22Rv1 (cell line): ENCODE data around the gene RASGEF1B.
A peak's percentile ranks its signal among the peaks of the same experiment; 100 is the strongest.

Experiments used
- H3K27ac ChIP-seq: fragments of 450-650 bp; 2 replicates; pipeline ENCODE4 v1.5.1; 2017
- CTCF ChIP-seq: fragments of 450-650 bp; IDR thresholded peaks from 2 replicates; pipeline ENCODE4 v1.5.1; 2017; ENCODE audit warnings: mild to moderate bottlenecking
- ZFX ChIP-seq: fragments of 450-650 bp; IDR thresholded peaks from 2 replicates; pipeline ENCODE4 v1.6.1; 2017; ENCODE audit warnings: antibody characterized with exemption, borderline replicate concordance

RASGEF1B gene

GRCh38 chr4:81471588-81472280 lies at the start of gene RASGEF1B:
Gene RASGEF1B (minus strand): TSS chr4:81471907. CDS start chr4:81459508, 12,399 bp downstream.
- TF ChIP-seq ZFX (no peak), CTCF (no peak)
- peak within 1 kb of the TSS; percentile 92 for H3K27ac ChIP-seq

GRCh38 chr4:81519856-81520255 lies 48.1 kb upstream of the RASGEF1B start:
- H3K27ac ChIP-seq, result no peak overlapping the region
- TF ChIP-seq CTCF (no peak), ZFX (no peak)

- H3K27ac ChIP-seq, result no peak overlapping the region
Observed at GRCh38 chr4:81519427-81519773, 47.7 kb upstream of the RASGEF1B start.

GRCh38 chr4:81518762-81519426 lies 47.2 kb upstream of the RASGEF1B start:
- TF ChIP-seq ZFX, result no peak
- no peak for TF ChIP-seq CTCF
- H3K27ac ChIP-seq, result no peak overlapping the region

More at GRCh38 chr4:81519427-81519773, 47.7 kb upstream of the RASGEF1B start:
- TF ChIP-seq CTCF (no peak), ZFX (no peak)

GRCh38 chr4:81516241-81516640 lies 44.5 kb upstream of the RASGEF1B start:
- TF ChIP-seq ZFX (no peak), CTCF (no peak)
- no peak overlapping the region for H3K27ac ChIP-seq

GRCh38 chr4:81512757-81513501 lies 41.2 kb upstream of the RASGEF1B start:
- no peak overlapping the region for H3K27ac ChIP-seq
- TF ChIP-seq ZFX (no peak), CTCF (no peak)
